Ammon's horn (tissue), 1 donor: ENCODE results near the gene VPS52.
"Not testable (repeated sequence)": the region's sequence is repeated elsewhere in the genome, so short reads cannot be mapped to it uniquely, and the experiment has no call there.

ENCODE experiments used
- DNase-seq: peaks from one replicate; pipeline ENCODE4 v3.0.0-alpha.2; 2016; ENCODE audit warnings: low spot score

VPS52 gene

GRCh38 chr6:33305052-33305451 is 33.4 kb upstream of the VPS52 start:
- DNase-seq, result no peak

DNA sequence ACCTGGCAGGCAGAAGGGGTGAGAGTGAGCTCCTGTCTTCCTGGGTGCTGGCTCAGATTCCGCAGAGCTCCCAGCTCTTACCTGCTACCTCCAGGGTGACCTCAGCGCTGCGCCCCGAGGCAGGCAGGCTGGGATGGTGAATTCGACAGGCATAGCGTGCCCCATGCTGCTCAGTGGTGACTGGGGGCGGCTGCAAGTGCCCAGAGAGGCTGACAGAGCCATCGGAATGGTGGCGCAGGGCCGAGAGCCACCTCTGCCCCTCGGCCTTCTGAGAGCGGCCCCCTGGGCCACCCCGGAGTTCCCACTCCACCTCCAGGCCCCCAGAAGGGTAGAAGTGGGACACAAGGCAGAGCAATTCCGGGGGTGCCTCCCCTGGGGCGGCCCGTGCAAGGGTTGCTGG is 32.5 kb upstream of the VPS52 start:
- DNase-seq, result no peak

GRCh38 chr6:33301877-33302276 is 30.2 kb upstream of the VPS52 start:
- DNase-seq, result no peak

DNA sequence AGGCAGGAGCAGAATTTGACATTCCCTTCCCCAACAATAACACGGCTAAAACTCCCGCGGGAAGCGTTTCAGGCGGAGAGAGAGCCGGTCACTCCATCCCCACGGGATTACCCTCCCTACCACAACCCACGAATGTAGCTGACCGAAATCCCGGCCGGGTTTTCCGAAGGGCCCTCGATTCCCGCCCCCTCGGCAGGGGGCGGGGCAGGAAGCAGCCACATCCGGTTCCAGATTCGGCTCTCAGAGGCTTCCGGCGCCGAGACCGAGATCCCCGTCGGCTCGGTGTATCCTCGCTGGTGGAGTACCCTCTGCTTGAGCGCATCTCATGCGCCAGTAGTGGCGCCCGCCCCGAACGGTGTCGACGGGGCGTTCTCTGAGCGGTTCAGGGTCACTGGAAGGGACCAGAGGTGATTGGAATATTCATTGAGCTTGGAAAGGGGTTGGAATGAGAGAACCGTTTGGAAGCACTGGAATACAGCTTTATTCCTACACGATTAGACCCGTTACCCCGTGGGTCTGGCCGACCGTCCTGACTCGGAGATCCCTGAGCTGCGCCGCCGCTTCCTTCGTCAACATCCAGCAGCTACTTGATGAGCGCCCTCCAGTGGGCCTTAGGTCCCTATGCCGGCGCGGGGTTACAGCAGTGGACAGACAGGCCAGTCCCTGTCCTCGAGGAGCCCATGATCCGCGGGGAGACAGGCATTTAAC is 27.7 kb upstream of the VPS52 start:
- DNase-seq, result peak; percentile 88

DNA sequence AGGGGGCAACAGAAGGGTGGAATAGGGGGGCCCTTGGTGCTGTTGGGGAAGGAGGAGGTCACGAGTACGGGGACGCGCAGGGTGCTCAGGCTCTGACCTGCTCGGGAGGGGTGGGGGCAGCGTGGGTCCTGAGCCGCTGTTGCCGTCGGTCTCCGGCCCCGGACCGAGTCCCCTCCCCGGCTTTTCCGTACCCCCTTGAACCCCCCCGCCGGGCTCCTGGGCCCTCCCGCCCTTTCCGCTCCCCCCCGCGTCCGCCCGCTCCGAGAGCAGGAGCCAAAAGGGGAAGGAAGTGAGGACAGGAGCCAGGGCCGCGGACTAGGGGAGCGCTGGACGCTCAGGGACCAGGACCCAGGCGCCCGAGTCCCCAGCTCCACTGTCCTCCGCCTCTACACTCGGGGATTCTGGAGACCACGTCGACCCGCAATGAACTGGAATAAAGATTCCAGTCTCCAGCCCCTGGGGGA is 27.1 kb upstream of the VPS52 start, which contains the start of gene RGL2:
Gene RGL2, minus strand, starts transcription at position 170 of the 464 bp plus-strand sequence. CDS start 332 bp downstream, outside the sequence.
- peak; percentile 86 for DNase-seq

DNA sequence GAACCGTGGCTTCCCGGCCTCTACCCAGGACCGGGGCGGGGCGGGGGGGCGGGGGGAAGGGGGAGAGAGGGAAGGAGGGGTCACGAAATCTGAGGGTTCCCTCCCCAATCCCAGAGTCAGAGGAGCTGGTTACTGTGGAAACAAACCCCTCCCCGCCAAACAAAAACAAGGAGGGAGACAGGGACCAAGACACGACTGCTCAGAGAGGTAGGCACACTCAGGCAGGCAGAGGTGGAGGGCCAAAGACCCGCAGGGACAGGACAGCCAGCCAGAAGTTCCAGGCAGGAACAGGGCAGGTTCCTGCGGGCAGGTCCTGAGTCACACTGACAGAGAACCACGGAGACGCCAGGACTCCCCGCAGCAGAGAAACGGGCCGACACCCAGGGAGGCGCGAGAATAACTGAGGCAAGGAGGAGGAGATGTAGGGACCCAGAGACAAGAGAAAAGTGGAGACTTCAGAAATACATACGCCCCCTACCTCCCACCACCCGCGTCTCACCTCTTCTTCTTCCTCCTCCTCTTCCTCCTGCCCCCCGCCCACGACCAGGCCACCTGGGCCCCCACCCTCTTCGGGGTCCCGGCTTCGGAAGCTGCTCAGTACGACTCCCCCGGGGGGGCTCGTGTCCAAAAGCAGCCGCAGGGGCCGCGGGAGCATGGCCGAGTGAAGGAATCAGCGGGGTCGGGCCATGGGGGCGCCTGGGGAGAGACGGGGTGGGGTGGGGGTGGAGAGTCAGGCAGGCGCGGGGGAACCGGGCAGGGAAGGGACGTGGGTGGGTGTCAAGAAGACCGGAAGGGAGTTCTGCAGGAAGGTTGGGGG is 26.5 kb upstream of the VPS52 start:
- peak; percentile 69 for DNase-seq

GRCh38 chr6:33297406-33297955 is 25.8 kb upstream of the VPS52 start:
- DNase-seq, result no peak

- DNase-seq, result no peak
Observed at GRCh38 chr6:33296797-33297405, 25.2 kb upstream of the VPS52 start.

DNA sequence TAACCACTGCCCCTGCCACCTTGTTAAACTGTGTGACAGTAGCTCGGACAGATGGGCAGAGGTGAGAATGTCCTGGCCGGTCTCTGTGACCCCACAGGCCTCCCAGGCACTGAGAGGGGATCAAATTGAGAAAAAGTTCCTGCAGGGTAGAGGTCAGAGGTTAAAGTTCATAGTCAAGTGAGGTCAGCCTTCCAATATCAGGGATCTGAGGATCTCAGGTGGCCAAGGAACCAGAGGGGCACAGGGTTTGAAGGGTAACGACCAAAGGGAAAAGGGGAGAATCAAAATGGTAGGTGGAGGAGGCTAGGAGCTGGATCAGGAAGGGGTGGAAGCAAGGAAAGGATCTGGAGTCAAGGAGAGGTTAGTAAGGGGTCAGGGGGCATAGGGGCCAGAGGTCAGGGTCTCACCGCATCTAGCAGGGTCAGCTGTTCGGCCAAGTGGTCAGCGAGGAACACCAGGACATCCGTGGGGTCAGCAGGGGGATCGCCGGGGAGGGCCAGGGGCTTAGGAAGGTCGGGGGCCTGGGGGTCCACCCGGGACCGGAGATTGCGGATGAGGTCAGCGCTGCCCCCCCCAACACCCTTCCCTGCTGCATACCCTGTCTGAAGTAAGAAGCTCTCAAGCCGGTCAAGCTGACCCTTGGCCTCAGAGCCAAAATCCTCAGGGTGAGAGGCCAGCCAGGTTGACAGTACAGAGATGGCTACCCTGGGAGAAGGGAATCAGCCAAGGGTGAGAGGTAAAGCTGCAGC is 24.1 kb upstream of the VPS52 start:
- DNase-seq, result no peak

- DNase-seq, result no peak
Observed at GRCh38 chr6:33294086-33294823, 22.6 kb upstream of the VPS52 start.

DNA sequence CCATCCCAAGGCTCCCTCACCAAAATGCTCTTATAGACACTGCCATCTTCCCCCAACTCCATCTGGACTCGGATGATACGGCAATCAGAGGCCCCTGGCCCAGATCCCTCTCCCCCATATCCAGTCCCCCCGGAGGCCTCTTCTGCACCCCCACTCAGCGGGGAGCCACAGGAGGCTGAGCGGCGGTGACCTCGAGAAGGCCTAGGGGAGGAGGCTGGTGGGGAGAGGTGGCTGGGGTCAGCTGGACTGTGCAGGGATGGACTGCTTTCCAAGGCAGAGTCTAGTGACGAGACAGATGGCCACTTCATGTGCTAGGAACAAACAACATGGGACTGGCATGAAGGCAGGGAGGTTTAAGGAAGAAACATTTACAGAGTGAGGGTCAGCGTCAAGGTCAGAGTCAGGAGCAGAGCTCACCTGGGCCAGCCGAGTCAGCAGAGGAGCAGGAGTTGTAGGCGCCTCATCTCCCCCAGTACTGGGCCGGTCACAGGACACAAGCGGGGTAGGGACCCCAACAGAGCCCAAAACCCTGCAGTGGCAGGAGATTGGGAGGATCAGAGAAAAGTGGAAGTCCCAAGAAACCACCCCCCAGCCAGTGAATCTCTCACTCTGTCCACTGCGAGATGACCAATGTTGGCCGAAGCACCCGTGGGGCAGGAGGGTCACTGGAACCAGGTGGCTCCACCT is 21.5 kb upstream of the VPS52 start:
- DNase-seq, result no peak

DNA sequence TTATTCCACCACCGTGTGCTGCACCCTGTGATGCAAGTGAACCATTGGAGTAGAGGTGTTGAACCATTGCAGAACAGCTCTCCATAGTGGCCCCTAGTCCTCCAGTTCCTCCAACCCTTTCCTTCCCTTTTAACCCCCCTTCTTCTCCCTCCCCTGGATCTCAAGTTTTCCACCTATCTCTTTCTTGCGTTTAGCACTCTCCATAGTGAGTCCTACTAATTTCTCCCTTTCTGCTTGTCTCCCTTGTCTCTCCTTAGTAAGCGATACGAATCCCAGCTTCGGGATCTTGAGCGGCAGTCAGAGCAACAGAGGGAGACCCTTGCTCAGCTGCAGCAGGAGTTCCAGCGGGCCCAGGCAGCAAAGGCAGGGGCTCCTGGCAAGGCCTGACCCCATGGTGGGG is 18.8 kb upstream of the VPS52 start:
- no peak for DNase-seq

DNA sequence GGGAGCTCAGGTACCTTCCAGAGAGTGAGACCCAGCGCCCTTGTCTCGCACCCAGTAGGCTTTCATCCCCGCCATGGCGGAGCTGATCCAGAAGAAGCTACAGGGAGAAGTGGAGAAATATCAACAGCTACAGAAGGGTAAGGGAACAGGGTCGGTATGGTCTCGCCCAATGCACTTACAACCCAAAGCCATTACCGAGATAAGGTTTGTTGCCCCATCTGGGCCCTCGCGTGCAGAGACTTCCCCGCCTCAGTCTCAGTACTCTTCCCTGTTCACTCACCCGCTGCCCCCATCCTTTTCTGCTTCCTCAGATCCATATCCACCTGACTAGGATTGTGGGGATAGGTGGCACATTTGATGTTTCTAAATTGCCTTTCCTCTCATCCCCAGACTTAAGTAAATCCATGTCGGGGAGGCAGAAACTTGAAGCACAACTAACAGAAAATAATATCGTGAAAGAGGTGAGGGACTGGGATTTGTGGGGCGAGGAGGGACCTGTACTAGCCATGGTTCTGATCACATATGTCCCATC is 18.2 kb upstream of the VPS52 start:
- no peak for DNase-seq

DNA sequence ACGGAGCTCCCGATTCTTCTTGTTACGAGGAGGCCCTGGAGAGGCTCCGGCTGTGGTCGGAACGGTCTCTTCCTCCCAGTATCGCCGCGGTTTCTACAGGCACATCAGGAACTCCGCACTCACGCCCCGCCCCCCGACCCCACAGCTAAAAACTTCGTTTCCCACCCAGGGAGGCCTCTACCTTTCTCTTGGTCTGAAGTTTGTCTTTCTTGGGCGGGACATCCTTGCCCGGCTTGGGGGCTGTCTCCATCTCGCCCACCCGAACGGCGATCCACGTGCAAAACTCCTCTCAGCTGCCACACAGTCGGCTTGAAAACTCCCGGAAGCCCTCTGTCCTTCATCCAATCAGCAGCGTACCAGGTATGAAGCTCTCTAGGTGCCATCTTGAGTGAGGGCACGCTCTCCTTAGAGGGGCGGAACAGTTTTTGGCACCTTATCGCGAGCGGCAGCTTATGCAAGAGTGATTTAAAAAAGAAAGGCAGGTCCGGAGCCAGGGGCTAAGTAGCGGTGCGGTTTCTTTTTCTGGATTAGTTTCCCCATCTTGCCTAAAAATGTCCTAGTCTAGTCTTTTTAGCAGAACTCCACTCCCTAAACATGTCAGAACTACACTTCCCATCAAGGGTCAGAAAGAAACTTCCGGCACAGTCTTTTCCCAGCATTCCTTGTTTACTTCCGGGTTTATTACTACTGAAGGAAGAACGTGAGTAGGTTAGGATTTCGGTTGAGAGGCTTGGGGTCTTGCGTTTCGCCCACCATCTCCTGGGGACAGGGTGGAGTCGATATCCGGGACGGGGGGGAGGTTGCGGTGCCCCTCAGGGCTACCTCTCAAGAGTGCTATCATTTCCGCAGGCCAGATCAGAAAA is 17.5 kb upstream of the VPS52 start, which contains the start of the genes PFDN6 and WDR46:
Gene PFDN6, plus strand, starts transcription at position 681 of the 863 bp plus-strand sequence. CDS start 256 bp downstream, outside the sequence.
Gene WDR46, minus strand, starts transcription at position 319 of the 863 bp plus-strand sequence. Its CDS starts 69 bp downstream, at position 250.
- DNase-seq, result peak; percentile 96

DNA sequence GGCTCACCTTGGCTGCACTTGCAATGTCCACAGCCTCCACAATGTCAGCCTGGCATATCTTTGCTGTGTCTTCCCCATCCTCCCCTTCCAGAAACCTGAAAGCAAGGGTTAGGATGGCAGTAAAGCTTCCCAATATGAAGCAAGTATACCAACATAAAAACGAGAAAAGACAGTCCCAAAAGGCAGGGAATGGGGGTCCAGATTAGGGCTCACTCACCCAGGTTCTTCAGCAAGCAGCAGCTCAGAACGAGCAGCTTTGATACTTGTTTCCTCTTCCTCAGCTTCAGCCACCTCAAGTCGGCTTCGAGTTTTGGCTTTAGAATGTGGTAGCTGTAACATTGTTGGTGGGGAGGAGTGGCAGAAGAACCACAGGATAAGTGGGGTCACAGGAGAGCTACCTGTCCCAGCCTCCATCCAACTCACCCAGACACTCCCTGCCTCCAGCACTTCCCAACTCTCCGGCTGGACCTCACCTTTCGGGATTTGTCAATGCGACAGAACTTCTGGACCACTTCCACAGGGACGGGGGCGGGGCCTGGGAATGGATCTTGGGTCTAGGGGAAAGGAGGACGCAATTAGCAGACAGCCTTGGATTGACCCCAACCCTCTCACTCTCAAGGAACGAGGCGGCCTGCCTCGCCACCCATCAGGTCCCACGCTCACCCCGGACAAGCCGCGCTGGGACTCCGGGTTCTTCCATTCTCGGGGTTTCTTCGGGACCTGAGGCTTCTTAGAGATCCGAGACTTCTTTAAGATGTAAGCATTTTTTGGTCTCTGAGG is 16.7 kb upstream of the VPS52 start:
- DNase-seq, result no peak

DNA sequence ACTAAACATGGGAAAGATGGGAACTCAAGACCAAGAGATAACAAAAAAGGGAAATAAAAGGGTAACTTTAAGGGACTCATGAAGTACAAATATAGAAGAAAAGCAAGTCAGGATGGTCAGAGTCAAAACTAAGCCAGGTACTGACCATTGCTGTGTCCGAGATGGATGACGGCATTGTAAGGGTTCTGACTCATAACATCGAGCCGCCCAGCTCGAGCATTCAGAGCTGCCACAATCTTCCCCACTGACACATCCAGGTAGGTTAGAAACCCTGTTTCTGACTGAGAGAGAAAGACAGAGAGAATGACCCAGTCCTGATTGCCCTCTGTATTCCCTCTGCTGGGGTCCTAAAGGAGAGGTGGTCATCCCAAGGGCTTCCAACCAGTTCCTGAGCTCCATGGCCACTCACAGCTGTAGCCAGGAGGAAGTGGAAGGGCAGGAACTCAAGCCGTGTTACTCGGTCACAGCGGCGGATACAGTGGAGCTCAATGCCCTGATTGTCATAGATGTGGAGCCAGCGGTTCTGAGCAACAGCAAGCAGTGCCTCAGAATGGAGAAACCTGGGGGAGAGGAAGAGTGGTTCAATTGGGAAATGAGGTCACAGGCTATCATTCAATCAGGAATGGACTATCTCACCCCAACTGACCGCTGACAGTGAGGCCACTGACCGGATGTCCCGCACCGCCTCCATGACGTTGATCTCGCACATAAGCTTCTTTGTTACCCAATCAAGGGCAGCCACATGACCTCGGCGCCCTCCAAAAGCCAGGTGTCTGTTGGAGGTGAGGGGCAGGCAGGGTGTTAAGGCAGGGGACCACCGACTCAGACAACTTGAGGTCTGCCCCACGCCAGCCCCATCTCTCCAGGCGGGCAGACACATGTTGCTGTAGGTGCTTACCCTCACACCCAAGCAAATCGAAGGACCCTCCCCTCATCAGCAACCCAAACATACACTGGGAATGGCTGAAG is 15.6 kb upstream of the VPS52 start:
- no peak for DNase-seq

GRCh38 chr6:33285214-33285613 is 13.5 kb upstream of the VPS52 start:
- not testable (repeated sequence) for DNase-seq
